MM.1S (cell line): ENCODE results near the gene SEMA3A.

Experiments
- DNase-seq: peaks from one replicate; pipeline ENCODE4 v3.0.0-alpha.2; 2015
- H2AFZ ChIP-seq: fragments of 300-600 bp; sonication (generic); 2 replicates; pipeline ENCODE4 v1.6.0; 2016; ENCODE audit warnings: antibody characterized with exemption, low read length
- H3F3A ChIP-seq: fragments of 300-600 bp; sonication (generic); 2 replicates; pipeline ENCODE4 v1.6.1; 2016; ENCODE audit warnings: mild to moderate bottlenecking, antibody characterized with exemption, low read length, moderate library complexity, mixed read lengths; ENCODE audit not compliant: insufficient read depth
- H3K27ac ChIP-seq: fragments of 300-600 bp; sonication (generic); 2 replicates; pipeline ENCODE4 v1.5.1; 2016; ENCODE audit warnings: mild to moderate bottlenecking, low read length
- H3K27me3 ChIP-seq: fragments of 300-600 bp; sonication (generic); replicated peaks from 2 replicates; pipeline ENCODE4 v1.6.0; 2016; ENCODE audit warnings: low read length; ENCODE audit not compliant: insufficient read depth
- H3K36me3 ChIP-seq: fragments of 300-600 bp; sonication (generic); replicated peaks from 2 replicates; pipeline ENCODE4 v1.6.1; 2016; ENCODE audit warnings: mild to moderate bottlenecking, low read length, mixed read lengths; ENCODE audit not compliant: insufficient read depth
- H3K4me1 ChIP-seq: fragments of 300-600 bp; sonication (generic); 2 replicates; pipeline ENCODE4 v1.6.1; 2016; ENCODE audit warnings: low read length, mixed read lengths
- H3K4me2 ChIP-seq: fragments of 300-600 bp; sonication (generic); 2 replicates; pipeline ENCODE4 v1.6.0; 2016; ENCODE audit warnings: low read depth, low read length
- H3K4me3 ChIP-seq: fragments of 300-600 bp; sonication (generic); 2 replicates; pipeline ENCODE4 v1.5.1; 2016; ENCODE audit warnings: low read length, mixed read lengths
- H3K79me2 ChIP-seq: fragments of 300-600 bp; sonication (generic); 2 replicates; pipeline ENCODE4 v1.6.1; 2016; ENCODE audit warnings: mixed run types, low read length, mixed read lengths
- H3K9ac ChIP-seq: fragments of 300-600 bp; sonication (generic); 2 replicates; pipeline ENCODE4 v1.6.1; 2016; ENCODE audit warnings: low read length, mixed read lengths
- H3K9me2 ChIP-seq: fragments of 300-600 bp; sonication (generic); replicated peaks from 2 replicates; pipeline ENCODE4 v1.6.1; 2016; ENCODE audit warnings: mild to moderate bottlenecking, low read length, mixed read lengths; ENCODE audit not compliant: insufficient read depth
- H3K9me3 ChIP-seq: fragments of 300-600 bp; sonication (generic); replicated peaks from 2 replicates; pipeline ENCODE4 v1.6.1; 2016; ENCODE audit warnings: mild to moderate bottlenecking, low read length, mixed read lengths; ENCODE audit not compliant: insufficient read depth
- H4K20me1 ChIP-seq: fragments of 300-600 bp; sonication (generic); 2 replicates; pipeline ENCODE4 v1.6.1; 2016; ENCODE audit warnings: mild to moderate bottlenecking, low read length, moderate library complexity, mixed read lengths; ENCODE audit not compliant: insufficient read depth
- CTCF ChIP-seq: fragments of 300-600 bp; sonication (generic); IDR thresholded peaks from 2 replicates; pipeline ENCODE4 v1.5.1; 2016; ENCODE audit warnings: antibody characterized with exemption, low read length, mixed read lengths
- EZH2 ChIP-seq: fragments of 300-600 bp; sonication (generic); optimal IDR thresholded peaks from 2 replicates; pipeline ENCODE3; 2017; ENCODE audit warnings: low read depth, mild to moderate bottlenecking, antibody characterized with exemption, low read length, mixed read lengths
- EZH2phosphoT487 ChIP-seq: fragments of 300-600 bp; sonication (generic); IDR thresholded peaks from 2 replicates; pipeline ENCODE4 v1.6.1; 2018; ENCODE audit warnings: antibody characterized with exemption, low read length

SEMA3A gene

GRCh38 chr7:84161398-84161797 is 33.2 kb downstream of the SEMA3A start:
- Histone ChIP-seq H3K9me2 (no peaks in the 10 kb centered on the region), H3K4me1 (no peaks in the 10 kb centered on the region), H3K4me3 (no peak overlapping the region), H3K27ac (no peak overlapping the region), H2AFZ (no peak overlapping the region), H3K27me3 (no peaks in the 10 kb centered on the region), H3K9ac (no peak overlapping the region), H3K9me3 (no peaks in the 10 kb centered on the region), H3K79me2 (no peaks in the 10 kb centered on the region), H4K20me1 (no peaks in the 10 kb centered on the region), H3K4me2 (no peak overlapping the region), H3K36me3 (no peaks in the 10 kb centered on the region), H3F3A (no peaks in the 10 kb centered on the region)
- DNase-seq = no peak
- no peak for TF ChIP-seq CTCF
- no peak for TF ChIP-seq EZH2
- no peak for TF ChIP-seq EZH2phosphoT487

GRCh38 chr7:84159435-84159834 is 35.2 kb downstream of the SEMA3A start:
- DNase-seq = no peak
- H3K9me2 ChIP-seq = no peaks in the 10 kb centered on the region
- TF ChIP-seq EZH2 (no peak), EZH2phosphoT487 (no peak), CTCF (no peak)
- H2AFZ ChIP-seq = no peak overlapping the region
- no peak overlapping the region for H3K27ac ChIP-seq
- H3K36me3 ChIP-seq = no peaks in the 10 kb centered on the region
- H3K9me3 ChIP-seq = no peaks in the 10 kb centered on the region
- H3K27me3 ChIP-seq = no peaks in the 10 kb centered on the region
- H3K9ac ChIP-seq = no peak overlapping the region
- H4K20me1 ChIP-seq = no peaks in the 10 kb centered on the region
- H3K4me1 ChIP-seq = no peaks in the 10 kb centered on the region
- no peak overlapping the region for H3K4me3 ChIP-seq
- no peak overlapping the region for H3K4me2 ChIP-seq
- no peaks in the 10 kb centered on the region for H3F3A ChIP-seq
- H3K79me2 ChIP-seq = no peaks in the 10 kb centered on the region

GRCh38 chr7:84157171-84157570 is 37.4 kb downstream of the SEMA3A start:
- H3K4me1 ChIP-seq = no peaks in the 10 kb centered on the region
- no peaks in the 10 kb centered on the region for H3K27me3 ChIP-seq
- H3K27ac ChIP-seq = no peak overlapping the region
- no peaks in the 10 kb centered on the region for H3K36me3 ChIP-seq
- H3K79me2 ChIP-seq = no peaks in the 10 kb centered on the region
- no peak overlapping the region for H3K4me2 ChIP-seq
- no peak for DNase-seq
- no peak overlapping the region for H3K9ac ChIP-seq
- H3K9me3 ChIP-seq = no peaks in the 10 kb centered on the region
- H3K4me3 ChIP-seq = no peak overlapping the region
- no peaks in the 10 kb centered on the region for H3F3A ChIP-seq
- no peaks in the 10 kb centered on the region for H4K20me1 ChIP-seq
- H3K9me2 ChIP-seq = no peaks in the 10 kb centered on the region
- H2AFZ ChIP-seq = no peak overlapping the region
- no peak for TF ChIP-seq CTCF
- TF ChIP-seq EZH2 = no peak
- no peak for TF ChIP-seq EZH2phosphoT487
